Measurements from ENCODE around the gene BTBD10. TPM values are rescaled to one million over a fixed set of nuclear protein-coding genes. Genes with fewer than 3 reads are reported as not detected.
"Not testable (repeated sequence)": the region's sequence is repeated elsewhere in the genome, so short reads cannot be mapped to it uniquely, and the experiment has no call there.

BTBD10 gene
- total RNA-seq, 1 experiment from 2014 or later, result 23.3 TPM

GRCh38 chr11:13405220-13405619 is 57.8 kb downstream of the BTBD10 start:
- Mint-ChIP-seq H3K4me1 (no peaks in the 10 kb centered on the region), H3K27ac (no peak overlapping the region), H3K27me3 (ENCODE audit: low read depth) (no peaks in the 10 kb centered on the region), H3K9me3 (peaks cover 5 to 8% of the 10 kb centered on the region in 2 experiments), H3K4me3 (no peak overlapping the region), H3K36me3 (ENCODE audit: insufficient read depth in 1 of 3, low read depth in 3 of 3) (peaks cover 13 to 24% (median 17%) of the 10 kb centered on the region in 3 experiments)
- Histone ChIP-seq H2BK20ac (ENCODE audit: low read depth, low read length, poor library complexity, severe bottlenecking) (no peak overlapping the region), H3K27ac (ENCODE audit: insufficient read length, low read depth, low read length) (no peak overlapping the region), H4K5ac (ENCODE audit: insufficient read length, low read depth, low read length) (no peak overlapping the region), H3K79me2 (ENCODE audit: insufficient read depth, low read length) (no peaks in the 10 kb centered on the region), H3K4me2 (ENCODE audit: insufficient read depth, insufficient read length, low read length) (no peak overlapping the region), H2AFZ (ENCODE audit: low read length) (no peak overlapping the region), H3K9ac (ENCODE audit: extremely low read depth, insufficient read length, low read length) (no peak overlapping the region), H3T11ph (ENCODE audit: low read length) (no peak overlapping the region), H4K91ac (ENCODE audit: insufficient read length, low read depth, low read length) (no peak overlapping the region), H4K20me1 (ENCODE audit: control insufficient read depth, insufficient read depth, insufficient read length) (no peaks in the 10 kb centered on the region), H2BK5ac (ENCODE audit: insufficient read length, low read length) (no peak overlapping the region), H3K27me3 (ENCODE audit: insufficient read depth, low read length) (no peaks in the 10 kb centered on the region), H3K9me3 (ENCODE audit: control insufficient read depth, low read depth, low read length) (no peaks in the 10 kb centered on the region), H2BK12ac (ENCODE audit: insufficient read length, low read depth, low read length) (no peak overlapping the region), H4K8ac (replicated peaks; ENCODE audit: insufficient read length, low read depth, low read length) (no peak overlapping the region), H3K23me2 (ENCODE audit: insufficient read length, low read depth, low read length, poor library complexity, severe bottlenecking) (no peaks in the 10 kb centered on the region), H3K14ac (ENCODE audit: insufficient read depth, low read length) (no peak overlapping the region), H3K4me1 (ENCODE audit: insufficient read depth, low read length) (no peaks in the 10 kb centered on the region), H3K18ac (ENCODE audit: insufficient read length, low read depth, low read length) (no peak overlapping the region), H2BK15ac (ENCODE audit: low read depth, low read length) (no peak overlapping the region), H3K23ac (ENCODE audit: insufficient read length, low read depth, low read length) (no peak overlapping the region), H3K4ac (ENCODE audit: low read depth, low read length) (no peak overlapping the region), H3K79me1 (ENCODE audit: insufficient read depth, low read depth, low read length, poor library complexity, severe bottlenecking) (no peaks in the 10 kb centered on the region), H2AK5ac (ENCODE audit: insufficient read length, low read length) (no peak overlapping the region), H3K56ac (ENCODE audit: insufficient read length, low read depth, low read length) (no peak overlapping the region), H2BK120ac (ENCODE audit: low read depth, low read length, poor library complexity, severe bottlenecking) (no peak overlapping the region)
- no CpG with 5 or more reads among the region's 4 CpGs for WGBS (ENCODE audit: extremely low coverage, insufficient read length, low lambda C conversion rate)
- TF ChIP-seq, protein P1, sequence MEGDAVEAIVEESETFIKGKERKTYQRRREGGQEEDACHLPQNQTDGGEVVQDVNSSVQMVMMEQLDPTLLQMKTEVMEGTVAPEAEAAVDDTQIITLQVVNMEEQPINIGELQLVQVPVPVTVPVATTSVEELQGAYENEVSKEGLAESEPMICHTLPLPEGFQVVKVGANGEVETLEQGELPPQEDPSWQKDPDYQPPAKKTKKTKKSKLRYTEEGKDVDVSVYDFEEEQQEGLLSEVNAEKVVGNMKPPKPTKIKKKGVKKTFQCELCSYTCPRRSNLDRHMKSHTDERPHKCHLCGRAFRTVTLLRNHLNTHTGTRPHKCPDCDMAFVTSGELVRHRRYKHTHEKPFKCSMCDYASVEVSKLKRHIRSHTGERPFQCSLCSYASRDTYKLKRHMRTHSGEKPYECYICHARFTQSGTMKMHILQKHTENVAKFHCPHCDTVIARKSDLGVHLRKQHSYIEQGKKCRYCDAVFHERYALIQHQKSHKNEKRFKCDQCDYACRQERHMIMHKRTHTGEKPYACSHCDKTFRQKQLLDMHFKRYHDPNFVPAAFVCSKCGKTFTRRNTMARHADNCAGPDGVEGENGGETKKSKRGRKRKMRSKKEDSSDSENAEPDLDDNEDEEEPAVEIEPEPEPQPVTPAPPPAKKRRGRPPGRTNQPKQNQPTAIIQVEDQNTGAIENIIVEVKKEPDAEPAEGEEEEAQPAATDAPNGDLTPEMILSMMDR (conservative IDR thresholded peaks at IDR 0.05), result no peak
- DNase-seq, result no peak

- not testable (repeated sequence) for H3K18ac ChIP-seq (ENCODE audit: insufficient read length, low read depth, low read length); DNase-seq; H2AK5ac ChIP-seq (ENCODE audit: insufficient read length, low read length); H2BK20ac ChIP-seq (ENCODE audit: low read depth, low read length, poor library complexity, severe bottlenecking); H3K56ac ChIP-seq (ENCODE audit: insufficient read length, low read depth, low read length); H2BK5ac ChIP-seq (ENCODE audit: insufficient read length, low read length); H3K27me3 ChIP-seq (ENCODE audit: insufficient read depth, low read length); H3K9ac ChIP-seq (ENCODE audit: extremely low read depth, insufficient read length, low read length); H3K79me2 ChIP-seq (ENCODE audit: insufficient read depth, low read length); H4K8ac ChIP-seq (replicated peaks; ENCODE audit: insufficient read length, low read depth, low read length); H3K4me1 Mint-ChIP-seq; H3K4me3 Mint-ChIP-seq; H3K27me3 Mint-ChIP-seq (ENCODE audit: low read depth); H3K14ac ChIP-seq (ENCODE audit: insufficient read depth, low read length); H3T11ph ChIP-seq (ENCODE audit: low read length); H4K91ac ChIP-seq (ENCODE audit: insufficient read length, low read depth, low read length); H3K23me2 ChIP-seq (ENCODE audit: insufficient read length, low read depth, low read length, poor library complexity, severe bottlenecking); H3K4ac ChIP-seq (ENCODE audit: low read depth, low read length); H2BK120ac ChIP-seq (ENCODE audit: low read depth, low read length, poor library complexity, severe bottlenecking); H2BK15ac ChIP-seq (ENCODE audit: low read depth, low read length); H4K5ac ChIP-seq (ENCODE audit: insufficient read length, low read depth, low read length); H3K4me2 ChIP-seq (ENCODE audit: insufficient read depth, insufficient read length, low read length); H3K4me1 ChIP-seq (ENCODE audit: insufficient read depth, low read length); H3K27ac ChIP-seq (ENCODE audit: insufficient read length, low read depth, low read length); H3K79me1 ChIP-seq (ENCODE audit: insufficient read depth, low read depth, low read length, poor library complexity, severe bottlenecking); H3K23ac ChIP-seq (ENCODE audit: insufficient read length, low read depth, low read length); H2AFZ ChIP-seq (ENCODE audit: low read length); H4K20me1 ChIP-seq (ENCODE audit: control insufficient read depth, insufficient read depth, insufficient read length); H2BK12ac ChIP-seq (ENCODE audit: insufficient read length, low read depth, low read length); H3K9me3 ChIP-seq (ENCODE audit: control insufficient read depth, low read depth, low read length); H3K27ac Mint-ChIP-seq
- Mint-ChIP-seq H3K36me3 (ENCODE audit: insufficient read depth in 1 of 3, low read depth in 3 of 3) (peaks cover 21 to 37% (median 32%) of the 10 kb centered on the region in 3 experiments), H3K9me3 (peaks cover 18 to 20% of the 10 kb centered on the region in 2 experiments)
Measured at GRCh38 chr11:13398335-13398734, 64.7 kb downstream of the BTBD10 start.

Data from H9 (cell line).